ENCODE results near the gene ZNF280B.

Gene ZNF280B, protein sequence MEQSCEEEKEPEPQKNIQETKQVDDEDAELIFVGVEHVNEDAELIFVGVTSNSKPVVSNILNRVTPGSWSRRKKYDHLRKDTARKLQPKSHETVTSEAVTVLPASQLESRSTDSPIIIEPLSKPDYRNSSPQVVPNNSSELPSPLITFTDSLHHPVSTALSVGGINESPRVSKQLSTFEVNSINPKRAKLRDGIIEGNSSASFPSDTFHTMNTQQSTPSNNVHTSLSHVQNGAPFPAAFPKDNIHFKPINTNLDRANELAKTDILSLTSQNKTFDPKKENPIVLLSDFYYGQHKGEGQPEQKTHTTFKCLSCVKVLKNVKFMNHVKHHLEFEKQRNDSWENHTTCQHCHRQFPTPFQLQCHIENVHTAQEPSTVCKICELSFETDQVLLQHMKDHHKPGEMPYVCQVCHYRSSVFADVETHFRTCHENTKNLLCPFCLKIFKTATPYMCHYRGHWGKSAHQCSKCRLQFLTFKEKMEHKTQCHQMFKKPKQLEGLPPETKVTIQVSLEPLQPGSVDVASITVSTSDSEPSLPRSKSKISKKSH

DNA sequence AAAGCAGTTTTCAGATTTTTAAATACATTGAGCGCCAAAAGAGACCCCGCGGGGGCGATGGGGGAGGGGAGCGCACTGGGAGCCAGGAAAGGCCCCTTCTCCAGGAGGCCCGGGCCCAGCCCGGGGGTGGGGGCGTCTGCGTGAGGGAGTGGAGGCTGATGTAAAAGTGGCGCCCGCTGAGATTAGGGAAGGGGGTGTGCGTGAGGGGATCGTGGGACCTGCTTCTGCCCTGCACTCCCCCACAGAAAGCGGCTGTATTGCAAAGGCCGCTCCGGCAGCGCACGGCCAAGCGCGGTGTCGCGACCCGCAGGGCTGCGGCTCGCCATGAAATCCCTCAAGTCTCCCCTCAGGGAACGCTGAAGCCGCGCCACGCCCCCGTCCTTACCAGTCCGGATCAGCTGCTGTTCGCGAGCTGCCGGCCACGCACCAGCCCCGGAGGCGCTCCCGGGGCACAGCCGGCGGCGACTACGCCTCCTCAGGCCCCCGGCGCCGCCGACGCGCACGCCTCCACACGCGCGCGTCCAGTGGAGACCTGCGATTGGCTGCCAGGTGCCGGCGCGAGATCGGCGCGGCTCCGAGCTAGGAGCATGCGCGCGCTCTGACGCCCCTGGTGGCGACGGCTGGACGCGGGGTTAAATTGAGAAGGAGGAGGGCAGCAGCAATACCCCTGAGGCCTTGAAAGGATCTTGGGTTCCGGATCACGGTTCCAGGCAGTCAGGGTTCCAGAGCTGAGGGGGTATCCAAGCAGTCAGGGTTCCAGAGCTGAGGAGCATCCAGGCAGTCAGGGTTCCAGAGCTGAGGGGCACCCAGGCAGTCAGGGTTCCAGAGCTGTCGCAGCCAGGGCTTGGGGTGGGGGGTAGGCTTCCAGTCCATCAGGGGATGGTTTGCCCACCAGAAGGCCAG is at the start of gene ZNF280B:
ZNF280B (minus strand) TSS at position 469 of the 903 bp plus-strand sequence. CDS start 19,344 bp downstream, outside the sequence.
- no peak for DNase-seq

DNA sequence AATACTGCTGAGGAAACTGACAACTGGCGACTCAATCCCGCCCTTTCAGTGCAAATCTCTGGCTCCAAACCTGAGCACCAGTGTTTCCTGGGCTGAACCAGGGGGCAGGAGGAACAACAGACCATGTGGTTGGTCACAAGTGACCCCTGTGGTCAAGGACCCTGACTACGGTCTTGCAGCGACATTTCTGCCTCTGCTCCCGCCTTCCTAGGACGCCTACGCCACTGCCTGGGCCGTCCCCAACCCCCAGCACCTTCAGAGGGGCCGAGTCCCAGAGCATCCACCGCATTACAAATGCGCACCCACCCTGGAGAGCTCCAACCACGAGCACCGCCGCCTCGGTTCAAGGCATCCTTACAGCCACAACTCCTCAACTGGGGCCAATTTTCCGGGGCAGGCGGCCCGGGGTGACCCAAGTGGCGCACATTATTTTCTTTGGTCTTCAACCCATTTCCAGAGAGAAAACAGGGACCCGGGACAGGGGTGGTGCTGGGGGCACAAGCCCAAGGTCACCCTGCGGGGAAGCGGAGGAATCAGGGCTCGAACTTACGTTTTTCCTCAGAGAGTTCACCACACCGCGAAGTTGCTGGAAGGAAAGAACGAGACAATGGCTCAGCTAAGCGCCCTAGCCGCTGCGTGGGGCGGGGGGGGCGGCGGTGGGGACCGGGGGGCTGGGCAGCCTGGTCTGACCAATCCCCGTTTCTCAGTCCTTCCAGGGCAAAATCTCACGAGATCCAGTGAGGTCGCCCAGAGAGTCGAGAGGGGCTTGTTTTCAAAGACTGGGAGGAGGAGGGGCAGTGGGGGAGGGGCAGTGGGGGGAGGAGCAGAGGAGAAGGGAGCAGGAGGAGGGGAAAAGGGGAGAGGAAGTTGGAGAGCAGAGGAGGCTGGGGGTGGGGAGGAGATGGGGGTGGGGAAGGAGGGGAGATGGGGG is 48.7 kb upstream of the ZNF280B start:
- no peak for DNase-seq

DNA sequence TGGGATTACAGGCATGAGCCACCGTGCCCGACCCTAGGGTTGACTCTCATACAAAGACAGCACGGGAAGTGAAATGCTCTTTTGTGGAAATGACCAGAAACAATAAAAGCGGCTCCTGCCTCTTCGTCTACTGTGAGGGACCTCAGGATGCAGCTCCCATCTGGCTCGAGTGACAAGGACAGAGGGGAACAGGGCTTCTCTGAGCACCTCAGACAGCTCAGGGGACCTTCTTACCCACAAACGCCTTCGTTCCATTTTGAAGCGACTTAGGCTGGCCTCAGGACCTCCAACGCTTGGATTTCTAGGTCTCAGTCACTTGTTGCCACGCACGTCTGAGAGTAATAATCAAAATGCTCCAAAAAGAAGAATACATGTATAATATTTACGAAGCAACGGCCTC is 48.0 kb upstream of the ZNF280B start:
- no peak for DNase-seq

DNA sequence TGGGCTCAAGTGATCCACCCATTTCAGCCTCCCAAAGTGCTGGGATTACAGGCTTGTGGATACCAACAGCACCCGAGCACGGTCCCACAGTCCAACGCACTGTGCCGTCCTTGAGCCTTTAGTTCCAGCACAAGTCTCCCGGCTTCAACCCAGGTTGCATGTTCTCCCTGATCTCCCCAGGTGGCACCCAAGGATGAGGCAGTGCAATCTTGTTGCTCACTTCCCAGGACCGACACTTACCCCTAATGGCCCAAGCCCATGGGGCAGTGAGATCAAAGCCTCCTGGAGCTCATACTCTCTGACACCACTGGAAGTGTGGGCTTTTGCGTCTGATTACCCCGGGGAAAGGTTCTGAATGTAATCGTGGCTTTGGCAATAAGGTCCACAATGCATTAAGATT is 47.1 kb upstream of the ZNF280B start:
- no peak for DNase-seq

DNA sequence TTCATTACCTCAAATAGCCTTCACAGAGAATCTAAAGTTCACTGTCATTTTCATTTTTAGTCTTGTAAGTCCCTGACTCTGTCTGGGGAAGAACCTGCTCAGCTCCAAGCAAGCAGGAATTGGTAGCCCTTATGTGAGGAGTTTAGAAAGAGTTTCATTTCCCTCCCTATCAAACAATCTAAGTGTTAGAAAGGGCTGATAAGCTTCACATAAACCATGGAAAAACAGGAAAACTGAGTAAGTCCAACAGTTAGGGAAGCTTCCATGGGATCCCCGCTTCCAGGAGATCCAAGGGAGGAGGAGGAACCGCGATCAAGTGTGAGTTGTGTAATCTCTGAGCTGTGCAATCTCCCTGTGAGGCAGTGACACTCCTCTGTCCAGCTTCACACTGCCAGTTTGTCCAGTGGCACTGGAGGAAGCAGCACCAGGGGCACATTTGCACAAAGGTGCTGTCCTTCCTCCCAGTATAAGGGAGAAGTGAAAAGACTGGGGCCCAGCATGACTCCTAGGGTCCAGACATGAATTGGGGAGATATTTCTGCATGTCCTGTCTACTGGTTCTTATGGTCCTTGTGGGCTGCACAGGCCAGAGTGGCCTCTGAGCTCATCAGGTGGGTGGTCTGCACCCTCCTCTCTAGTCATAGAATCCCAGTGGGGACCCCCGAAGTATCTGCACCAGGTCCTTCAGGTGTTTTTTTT is 46.2 kb upstream of the ZNF280B start:
- no peak for DNase-seq

DNA sequence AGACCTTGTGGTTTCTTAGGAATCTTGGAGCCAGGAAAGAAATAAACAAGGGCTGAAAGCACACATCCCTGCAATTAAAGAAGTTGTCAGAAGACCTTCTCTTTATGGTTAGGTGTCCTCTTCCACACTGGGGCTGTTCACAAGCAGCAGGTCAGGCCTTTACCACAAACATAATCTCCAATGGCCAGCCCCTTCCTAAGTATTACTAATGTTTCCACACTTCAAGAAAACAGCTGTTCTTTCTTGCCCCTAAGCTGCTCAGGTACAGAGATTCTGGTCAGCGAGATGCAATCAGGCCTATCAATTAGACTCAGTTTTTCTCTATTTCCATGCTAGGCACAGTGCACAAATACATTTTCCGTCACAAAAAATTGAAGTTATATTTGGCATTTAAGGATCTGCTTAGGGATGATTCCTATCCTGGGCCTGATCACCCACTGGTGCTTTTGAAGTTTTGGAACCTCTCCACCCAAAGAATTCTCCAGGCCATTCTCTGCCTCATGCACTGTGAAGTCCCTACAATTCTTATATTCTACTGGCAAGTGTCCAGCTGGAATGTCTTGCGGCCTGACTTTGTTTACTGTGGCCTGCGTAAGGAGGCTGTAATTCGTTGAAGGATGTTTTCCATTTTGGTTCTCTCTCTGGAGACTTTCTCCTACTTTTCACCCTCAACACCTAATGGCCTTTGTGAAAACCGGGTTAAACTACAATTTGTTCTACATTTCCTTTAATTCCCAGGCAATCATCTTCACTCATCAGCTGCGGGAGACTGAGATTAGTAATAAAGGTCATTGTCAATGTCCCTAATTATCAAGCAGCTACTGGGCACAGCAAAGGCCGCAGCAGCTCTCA is 45.4 kb upstream of the ZNF280B start:
- no peak for DNase-seq

DNA sequence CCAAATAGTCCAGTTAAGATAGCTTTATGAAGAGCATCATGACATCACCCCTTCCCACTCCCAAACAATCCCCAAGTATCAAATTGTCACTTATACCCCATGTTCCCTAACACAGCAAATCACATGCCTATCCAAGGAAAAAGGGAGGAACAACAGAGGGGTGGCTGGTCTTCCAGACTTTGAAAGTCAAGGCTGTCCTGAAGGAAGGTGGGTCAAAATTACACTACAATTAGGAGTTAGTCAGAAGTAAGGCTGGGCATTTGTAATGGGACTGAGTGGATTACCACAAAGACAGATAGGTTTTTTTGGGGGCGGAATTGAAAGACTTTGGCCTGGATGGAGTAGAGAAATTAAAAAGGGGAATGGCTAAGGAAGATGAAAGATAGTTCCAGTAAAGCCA is 44.6 kb upstream of the ZNF280B start:
- DNase-seq: no peak

DNA sequence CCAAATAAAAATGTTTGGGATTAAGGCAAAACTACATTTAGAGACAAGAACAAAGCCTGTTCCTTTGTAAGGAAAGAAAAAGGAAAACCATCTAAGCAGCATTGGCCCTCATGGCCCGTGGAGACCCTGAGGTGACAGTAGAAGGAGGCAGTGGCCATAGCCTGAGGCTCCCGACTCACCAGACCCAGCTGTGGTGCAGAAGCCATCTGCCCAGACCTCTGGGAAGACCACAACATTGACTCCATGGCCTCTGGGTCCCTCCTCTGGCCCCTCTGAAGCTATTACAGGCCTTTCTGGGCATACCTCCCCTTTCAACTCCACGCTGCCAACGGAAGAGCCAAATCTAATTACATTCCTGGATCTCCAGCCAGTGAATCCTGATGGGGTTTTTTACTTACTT is 44.1 kb upstream of the ZNF280B start:
- DNase-seq: no peak

DNA sequence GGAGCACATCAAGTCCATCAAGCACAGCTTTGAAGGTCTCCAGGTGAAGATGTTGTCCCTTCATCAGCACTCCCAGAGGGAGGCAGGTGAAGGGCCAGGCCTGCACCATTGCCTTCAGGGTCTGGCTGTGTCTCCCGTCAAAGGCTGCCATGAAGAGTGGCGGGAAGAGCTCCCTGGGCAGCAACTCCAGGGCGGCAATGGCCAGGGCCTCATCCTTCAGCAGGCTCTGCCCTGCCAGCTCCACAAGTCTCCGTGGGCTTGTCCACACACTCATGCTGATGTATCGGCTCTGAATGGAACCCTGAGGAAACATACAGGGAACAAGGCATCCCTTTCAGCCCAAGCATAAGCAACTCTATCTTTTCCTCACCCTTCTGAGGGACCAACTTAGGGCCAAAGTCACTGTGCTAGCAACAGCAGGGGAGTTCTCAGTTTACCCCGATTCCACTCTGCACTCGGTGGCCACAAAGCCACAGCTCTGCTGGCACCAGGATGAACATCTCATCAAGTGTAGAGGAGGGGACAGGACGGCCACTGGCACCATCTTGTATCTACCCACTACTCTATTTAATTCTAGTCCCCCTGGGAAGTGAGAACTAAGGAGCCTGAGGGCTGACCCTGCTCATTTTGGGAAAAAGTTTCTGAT is 42.4 kb upstream of the ZNF280B start:
- DNase-seq: no peak

DNA sequence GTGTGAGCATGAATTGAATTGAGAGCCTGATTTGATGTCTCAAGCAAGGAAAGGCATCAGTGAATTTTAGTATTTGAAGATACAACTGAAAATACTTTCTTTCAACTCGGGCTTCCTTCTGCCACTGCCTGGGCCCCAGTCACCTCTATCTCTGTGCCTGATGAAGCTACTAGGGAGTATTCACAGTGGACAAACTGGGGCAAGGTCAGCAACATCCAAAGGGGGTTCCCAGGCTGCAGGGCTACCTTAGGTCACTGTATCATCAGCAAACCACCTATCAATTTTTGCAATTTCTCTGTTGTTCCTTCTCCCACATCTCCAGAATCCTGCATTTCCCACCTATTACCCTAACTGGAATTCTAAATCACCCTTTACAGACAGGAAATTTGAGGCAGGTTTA is 40.4 kb upstream of the ZNF280B start:
- DNase-seq: no peak

DNA sequence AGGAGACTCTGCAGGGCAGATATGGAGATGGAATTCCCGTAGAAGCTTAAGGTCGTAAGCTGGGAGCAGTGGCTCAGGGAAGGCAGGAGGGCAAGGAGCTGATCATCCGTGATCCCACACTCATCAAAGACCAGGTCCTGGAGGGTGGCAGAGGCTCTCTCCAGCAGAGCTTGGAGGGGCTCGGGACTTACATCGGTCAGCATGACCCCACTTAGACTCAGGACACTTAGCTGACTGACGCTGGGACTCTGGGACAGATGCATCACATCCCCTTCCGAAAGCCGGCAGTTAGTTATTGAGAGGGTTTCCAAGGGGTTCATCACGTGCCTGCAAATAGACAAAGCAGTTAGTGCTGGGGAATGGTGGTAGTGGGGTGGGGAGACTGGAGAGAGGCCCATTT is 39.8 kb upstream of the ZNF280B start:
- DNase-seq: no peak

DNA sequence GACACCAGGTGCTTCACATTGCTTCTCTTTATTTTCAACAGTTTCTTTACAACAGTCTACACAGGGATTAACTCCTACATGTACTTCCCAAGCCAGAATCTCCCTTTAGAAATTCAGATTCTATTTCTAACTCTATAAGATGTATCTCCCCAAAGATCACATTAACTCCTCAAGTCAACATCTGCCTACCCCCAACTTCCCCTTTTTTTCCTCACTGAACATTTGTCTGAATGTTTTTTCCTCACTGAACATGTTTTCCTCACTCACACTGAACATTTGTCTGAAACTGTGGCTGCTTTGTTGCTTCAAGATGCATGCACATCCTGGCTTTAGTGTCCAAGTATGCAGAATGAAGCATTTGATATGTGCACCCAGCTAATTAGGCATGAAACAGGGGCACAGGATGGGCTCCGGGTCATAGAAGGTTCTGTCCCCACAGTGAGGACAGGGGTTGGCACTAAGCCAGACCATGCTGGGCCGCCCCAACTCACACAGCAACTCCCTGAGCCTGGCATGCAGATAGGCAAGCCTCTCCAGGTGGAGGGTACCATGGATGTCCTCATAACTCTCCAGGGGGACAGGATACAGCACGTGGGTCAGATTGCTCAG is 39.3 kb upstream of the ZNF280B start:
- no peak for DNase-seq

DNA sequence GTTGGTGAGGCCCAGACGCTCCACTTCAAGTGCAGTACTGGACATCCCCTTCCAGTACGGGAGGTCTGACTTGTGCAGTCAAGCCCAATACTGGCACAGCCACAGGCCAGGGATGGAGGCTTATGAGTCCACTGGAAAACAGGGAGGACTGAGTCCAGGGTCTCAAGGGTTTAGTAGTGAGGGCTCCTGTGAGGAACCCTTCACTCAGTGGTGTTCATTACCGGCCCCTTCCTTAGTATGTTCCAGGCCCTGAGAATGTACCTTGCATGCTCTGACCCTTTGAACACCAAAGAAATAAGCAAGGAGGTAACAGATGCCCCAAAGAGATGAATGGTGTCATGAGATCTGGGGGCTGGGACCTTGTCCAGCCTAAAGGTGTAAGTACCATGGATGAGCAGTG is 38.7 kb upstream of the ZNF280B start:
- no peak for DNase-seq

DNA sequence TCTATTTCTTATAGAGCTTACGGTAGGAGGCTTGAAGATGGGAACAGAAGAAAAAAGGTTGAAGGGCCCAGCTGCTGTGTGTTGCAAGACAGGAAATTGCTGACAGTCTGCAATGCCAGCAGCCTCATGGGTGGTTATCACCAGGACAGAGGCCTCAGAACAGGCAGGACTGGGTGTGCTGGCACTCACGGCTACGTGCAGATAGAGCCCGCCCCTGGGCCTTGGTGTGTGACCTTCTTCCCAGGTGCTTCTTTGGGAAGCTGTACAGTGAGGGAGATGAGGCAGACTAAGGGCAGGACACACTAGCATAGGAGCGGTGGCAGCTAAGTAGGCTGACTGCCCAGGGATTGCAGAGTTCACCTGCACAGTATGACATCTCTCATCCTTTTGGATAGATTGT is 37.9 kb upstream of the ZNF280B start:
- DNase-seq: no peak

DNA sequence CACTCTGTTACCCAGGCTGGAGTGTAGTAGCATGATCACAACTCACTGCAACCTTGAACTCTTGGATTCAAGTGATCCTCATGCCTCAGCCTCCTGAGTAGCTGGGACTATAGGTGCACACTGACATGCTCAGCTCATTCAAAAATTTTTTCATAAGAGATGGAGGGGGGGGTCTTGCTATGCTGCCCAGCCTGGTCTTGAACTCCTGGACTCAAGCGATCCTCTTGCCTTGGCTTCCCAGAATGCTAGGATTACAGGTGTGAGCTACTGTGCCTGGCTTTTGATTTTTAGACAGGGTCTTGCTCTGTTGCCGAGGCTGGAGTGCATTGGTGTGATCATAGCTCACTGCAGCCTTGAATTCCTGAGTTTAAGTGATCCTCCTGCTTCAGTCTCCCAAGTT is 36.5 kb upstream of the ZNF280B start:
- DNase-seq: no peak

DNA sequence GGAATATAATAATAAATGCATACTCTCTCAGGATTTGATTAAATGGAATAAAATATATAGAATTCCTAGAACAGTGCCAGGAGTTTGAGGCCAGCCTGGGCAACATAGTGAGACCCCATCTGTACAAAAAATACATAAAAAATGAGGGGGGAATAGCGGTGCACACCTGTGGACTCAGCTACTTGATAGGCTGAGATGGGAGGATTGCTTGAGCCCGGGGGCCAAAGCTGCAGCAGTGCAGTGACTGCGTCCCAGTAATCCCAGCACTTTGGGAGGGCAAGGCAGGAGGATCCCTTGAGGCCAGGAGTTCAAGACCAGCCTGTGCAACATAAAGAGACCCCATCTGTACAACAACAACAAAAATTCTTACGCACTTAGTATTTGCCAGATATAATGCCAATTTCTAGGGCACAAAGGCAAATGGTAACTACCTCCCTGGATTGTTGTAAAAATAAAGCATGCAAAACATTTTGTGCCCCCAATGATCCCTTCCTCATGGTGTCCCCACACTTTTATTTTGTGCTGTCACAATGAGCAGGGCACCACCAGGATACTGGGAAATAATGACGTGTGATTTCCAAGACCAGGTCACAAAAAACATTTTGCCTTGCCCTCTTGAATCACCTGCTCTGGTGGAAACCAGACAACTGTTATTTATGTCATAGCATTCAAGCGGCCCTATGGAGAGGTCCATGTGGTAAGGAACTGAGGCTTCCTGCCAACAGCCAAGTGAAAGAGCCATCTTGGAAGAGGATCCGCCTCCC is 29.9 kb upstream of the ZNF280B start:
- no peak for DNase-seq

DNA sequence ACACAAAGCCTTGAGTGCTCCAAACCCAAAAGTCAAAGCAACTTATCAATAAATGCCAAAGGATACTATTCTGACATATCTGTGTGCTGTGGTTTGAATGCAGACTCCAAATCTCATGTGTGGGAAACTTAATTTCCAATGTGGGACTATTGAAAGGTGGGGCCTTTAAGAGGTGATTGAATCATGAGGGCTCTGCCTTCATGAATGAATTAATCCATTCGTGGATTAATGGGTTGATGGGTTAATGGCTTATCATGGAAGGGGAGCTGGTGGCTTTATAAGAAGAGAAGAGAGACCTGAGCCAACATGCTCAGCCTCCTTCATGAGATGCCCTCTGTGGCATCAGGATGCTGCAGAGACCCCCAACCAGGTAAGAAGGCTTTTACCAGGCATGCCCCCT is 28.4 kb upstream of the ZNF280B start:
- DNase-seq: no peak

DNA sequence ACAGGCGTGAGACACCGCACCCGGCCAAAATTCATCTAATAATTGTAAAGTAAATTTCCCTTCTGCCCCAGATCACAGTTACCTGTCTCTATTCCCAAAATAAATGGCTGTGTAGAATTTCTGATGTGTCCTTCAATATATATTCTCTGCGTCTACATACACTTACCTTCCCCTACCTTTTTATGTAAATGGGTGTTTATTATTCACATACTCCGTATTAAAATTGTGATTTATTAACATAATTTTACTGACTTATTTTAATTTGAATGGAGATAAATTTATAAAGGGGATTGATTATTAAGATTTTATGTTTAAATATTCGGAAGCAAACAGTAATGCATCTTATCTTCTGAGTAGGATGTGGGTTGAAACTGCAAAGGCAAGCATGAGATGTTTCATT is 28.0 kb upstream of the ZNF280B start:
- DNase-seq: no peak

DNA sequence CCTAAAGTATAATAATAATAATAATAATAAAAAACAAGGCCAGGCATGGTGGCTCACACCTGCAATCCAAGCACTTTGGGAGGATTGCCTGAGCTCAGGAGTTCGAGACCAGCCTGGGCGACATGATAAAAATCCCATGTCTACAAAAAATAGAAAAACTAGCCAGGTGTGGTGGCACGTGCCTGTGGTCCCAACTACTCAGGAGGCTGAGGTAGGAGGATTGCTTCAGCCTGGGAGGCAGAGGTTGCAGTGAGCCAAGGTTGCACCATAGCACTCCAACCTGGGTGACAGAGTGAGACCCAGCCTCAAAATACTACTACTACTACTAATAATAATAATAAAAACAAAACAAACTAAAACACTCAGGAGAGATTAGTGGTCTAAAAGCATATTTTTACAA is 27.1 kb upstream of the ZNF280B start:
- DNase-seq: no peak

Data from cortex of kidney (tissue), 1 donor.